Measurements from ENCODE around the gene TUBB4B.
"Not testable (repeated sequence)": the region's sequence is repeated elsewhere in the genome, so short reads cannot be mapped to it uniquely, and the experiment has no call there.

Gene TUBB4B

DNA sequence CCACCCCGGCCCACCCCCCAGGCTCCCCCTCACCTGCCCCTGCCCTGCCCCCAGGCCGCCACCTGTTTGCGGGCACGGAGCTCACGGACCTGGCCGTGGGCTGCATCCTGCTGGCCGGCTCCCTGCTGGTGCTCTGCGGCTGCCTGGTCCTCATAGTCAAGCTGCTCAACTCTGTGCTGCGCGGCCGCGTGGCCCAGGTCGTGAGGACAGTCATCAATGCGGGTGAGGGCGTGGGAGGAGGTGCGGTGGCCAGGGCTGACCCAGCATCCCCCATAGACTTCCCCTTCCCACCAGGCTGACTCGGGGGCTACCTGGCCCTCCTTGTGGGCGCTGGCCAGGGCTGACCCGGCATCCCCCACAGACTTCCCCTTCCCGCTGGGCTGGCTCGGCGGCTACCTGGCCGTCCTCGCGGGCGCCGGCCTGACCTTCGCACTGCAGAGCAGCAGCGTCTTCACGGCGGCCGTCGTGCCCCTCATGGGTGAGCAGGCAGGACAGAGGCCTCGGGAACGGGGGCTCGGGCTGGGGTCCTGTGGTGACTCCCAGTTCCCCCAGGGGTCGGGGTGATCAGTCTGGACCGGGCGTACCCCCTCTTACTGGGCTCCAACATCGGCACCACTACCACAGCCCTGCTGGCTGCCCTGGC lies 6.9 kb upstream of the TUBB4B start:
- 90% methylated on average over 39 of the region's 40 CpGs for WGBS
- no peaks in the 10 kb centered on the region for H3K9me3 ChIP-seq (ENCODE audit: insufficient read depth, low read depth, low read length)
- no peak overlapping the region for H3K4me3 ChIP-seq (ENCODE audit: low read length)
- H3K36me3 ChIP-seq (ENCODE audit: insufficient read depth, low read length): no peaks in the 10 kb centered on the region
- H3K27me3 ChIP-seq (ENCODE audit: insufficient read depth, low read length): no peaks in the 10 kb centered on the region
- no peak overlapping the region for H3K27ac ChIP-seq (ENCODE audit: low read depth, low read length)
- no peak overlapping the region for H3K9ac ChIP-seq (ENCODE audit: low read depth, low read length)
- H3K4me1 ChIP-seq (ENCODE audit: insufficient read depth, low read length): peaks cover 6% of the 10 kb centered on the region

DNA sequence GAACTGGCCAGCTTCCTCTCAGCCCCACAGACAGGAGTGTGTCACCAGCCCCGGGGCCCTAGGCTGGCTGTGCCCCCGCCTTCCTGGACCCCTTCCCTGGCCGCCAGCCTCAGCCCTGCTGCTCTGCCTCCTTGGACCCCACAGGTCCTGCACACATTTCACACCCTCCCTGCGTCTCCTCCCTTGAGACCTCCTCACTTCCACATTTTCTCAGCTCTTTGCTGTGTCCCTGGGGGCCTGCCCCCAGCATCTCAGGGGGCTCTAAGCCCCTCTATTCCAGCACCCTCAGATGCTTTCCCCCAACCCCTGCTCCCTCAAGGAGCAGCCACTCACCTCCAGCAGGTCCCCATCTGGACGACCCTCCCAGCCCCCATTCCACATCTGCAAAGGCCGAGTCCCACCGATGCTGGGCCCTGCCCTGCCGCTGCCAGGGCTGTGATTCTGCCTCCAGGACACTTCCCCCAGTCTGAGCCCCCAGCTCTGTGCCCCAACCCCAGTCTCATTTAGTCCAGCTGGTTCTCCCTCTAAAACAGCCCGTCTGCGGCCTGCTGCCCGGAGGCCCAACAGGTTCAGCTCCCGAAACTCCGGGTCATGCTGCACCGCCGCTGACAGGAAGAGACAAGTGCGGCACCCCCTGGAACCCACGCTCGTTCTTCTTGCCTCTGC lies 6.2 kb upstream of the TUBB4B start:
- no peak overlapping the region for H3K9ac ChIP-seq (ENCODE audit: low read depth, low read length)
- H3K9me3 ChIP-seq (ENCODE audit: insufficient read depth, low read depth, low read length): no peaks in the 10 kb centered on the region
- peaks cover 6% of the 10 kb centered on the region for H3K4me1 ChIP-seq (ENCODE audit: insufficient read depth, low read length)
- no peak overlapping the region for H3K4me3 ChIP-seq (ENCODE audit: low read length)
- no peaks in the 10 kb centered on the region for H3K27me3 ChIP-seq (ENCODE audit: insufficient read depth, low read length)
- WGBS: 89% methylated on average over 17 of the region's 18 CpGs
- H3K27ac ChIP-seq (ENCODE audit: low read depth, low read length): no peak overlapping the region
- H3K36me3 ChIP-seq (ENCODE audit: insufficient read depth, low read length): no peaks in the 10 kb centered on the region

DNA sequence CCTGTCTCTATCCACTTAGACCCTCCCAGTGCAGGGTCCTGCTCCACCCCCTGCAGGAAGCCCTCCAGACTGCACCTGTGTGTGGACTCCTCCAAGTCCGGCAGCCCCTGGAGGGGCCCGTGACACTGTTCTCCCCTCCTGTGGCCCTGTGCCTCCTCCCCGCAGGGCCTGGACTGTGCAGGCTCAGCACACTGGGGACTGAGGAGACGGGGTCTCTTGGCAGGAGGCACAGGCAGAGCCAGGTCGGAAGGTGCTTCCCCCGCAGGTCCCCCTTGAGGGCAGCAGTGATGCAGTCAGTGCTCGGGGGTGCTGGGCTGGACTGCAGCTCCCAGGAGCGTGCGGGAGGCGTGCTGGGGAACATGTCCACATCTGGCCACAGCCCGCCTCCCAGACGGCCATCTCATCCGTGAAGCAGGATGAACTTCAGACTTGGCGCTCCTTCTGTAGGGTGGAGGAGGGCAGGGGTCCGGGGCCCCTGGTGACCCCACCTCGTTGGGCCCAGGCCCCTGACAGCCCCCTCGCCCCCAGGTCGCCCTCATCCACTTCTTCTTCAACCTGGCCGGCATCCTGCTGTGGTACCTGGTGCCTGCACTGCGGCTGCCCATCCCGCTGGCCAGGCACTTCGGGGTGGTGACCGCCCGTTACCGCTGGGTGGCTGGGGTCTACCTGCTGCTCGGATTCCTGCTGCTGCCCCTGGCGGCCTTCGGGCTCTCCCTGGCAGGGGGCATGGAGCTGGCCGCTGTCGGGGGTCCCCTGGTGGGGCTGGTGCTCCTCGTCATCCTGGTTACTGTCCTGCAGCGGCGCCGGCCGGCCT lies 5.5 kb upstream of the TUBB4B start:
- no peak overlapping the region for H3K4me3 ChIP-seq (ENCODE audit: low read length)

DNA sequence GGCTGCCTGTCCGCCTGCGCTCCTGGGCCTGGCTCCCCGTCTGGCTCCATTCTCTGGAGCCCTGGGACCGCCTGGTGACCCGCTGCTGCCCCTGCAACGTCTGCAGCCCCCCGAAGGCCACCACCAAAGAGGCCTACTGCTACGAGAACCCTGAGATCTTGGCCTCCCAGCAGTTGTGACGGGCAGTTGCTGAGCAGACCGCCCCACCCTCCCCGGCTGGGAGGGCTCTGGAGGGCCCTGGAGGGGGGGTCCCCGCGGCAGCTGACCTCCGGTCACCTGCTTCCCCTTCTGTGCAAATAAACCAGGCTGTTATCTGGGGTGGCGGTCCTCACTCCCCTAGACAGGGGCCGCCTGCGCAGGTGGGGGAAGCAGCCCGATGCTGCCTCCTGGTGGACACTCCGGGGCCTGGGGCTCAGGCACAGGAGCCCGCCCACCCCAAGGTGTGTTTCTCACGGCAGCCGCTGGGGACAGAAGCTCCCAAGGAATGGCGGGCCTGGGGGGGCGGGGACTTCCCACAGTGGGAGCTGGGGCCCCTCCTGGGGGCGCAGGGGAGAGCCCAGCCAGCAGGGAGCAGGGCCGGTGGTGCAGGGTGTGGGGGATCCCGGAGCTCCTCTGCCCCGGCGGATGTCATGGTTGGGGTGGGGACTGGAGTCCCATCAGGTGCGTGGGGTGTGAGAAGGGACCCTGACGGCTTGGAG lies 4.7 kb upstream of the TUBB4B start:
- H3K4me3 ChIP-seq (ENCODE audit: low read length): no peak overlapping the region
- 32% methylated on average over 31 of the region's 31 CpGs for WGBS
- H3K27me3 ChIP-seq (ENCODE audit: insufficient read depth, low read length): no peaks in the 10 kb centered on the region
- H3K4me1 ChIP-seq (ENCODE audit: insufficient read depth, low read length): peaks cover 6% of the 10 kb centered on the region
- no peaks in the 10 kb centered on the region for H3K9me3 ChIP-seq (ENCODE audit: insufficient read depth, low read depth, low read length)
- no peak overlapping the region for H3K27ac ChIP-seq (ENCODE audit: low read depth, low read length)
- no peaks in the 10 kb centered on the region for H3K36me3 ChIP-seq (ENCODE audit: insufficient read depth, low read length)
- no peak overlapping the region for H3K9ac ChIP-seq (ENCODE audit: low read depth, low read length)

More for the DNA sequence above, 5.5 kb upstream of the TUBB4B start:
- Histone ChIP-seq H3K36me3 (ENCODE audit: insufficient read depth, low read length) (no peaks in the 10 kb centered on the region), H3K4me1 (ENCODE audit: insufficient read depth, low read length) (peaks cover 6% of the 10 kb centered on the region), H3K9me3 (ENCODE audit: insufficient read depth, low read depth, low read length) (no peaks in the 10 kb centered on the region), H3K27me3 (ENCODE audit: insufficient read depth, low read length) (no peaks in the 10 kb centered on the region), H3K9ac (ENCODE audit: low read depth, low read length) (no peak overlapping the region), H3K27ac (ENCODE audit: low read depth, low read length) (no peak overlapping the region)
- WGBS: 84% methylated on average over 35 of the region's 35 CpGs

DNA sequence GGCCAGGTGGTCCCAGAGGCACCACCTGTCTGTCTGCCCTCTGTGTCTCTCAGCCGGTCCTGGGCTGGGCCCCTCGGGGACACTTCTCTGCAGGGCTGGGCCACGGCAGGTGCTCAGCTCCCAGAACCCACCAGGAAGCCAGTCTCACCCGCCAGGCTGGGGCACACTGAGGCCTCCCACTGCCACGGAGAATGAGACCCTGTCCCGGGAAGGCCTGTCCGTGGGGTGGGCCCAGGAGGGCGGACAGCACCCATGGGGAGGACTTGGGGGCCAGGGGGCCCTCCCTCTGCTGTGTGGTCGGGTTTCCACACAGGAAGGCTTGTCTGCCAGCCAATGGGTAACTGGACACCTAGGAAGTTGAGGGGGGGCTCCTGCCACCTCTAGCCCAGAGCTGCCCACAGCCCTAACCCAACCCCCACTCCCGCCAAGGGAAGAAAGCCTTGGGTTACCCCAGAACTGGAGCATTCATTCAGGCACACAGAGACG lies 4.1 kb upstream of the TUBB4B start:
- Histone ChIP-seq H3K27me3 (ENCODE audit: insufficient read depth, low read length) (no peaks in the 10 kb centered on the region), H3K27ac (ENCODE audit: low read depth, low read length) (no peak overlapping the region), H3K4me3 (ENCODE audit: low read length) (no peak overlapping the region), H3K9ac (ENCODE audit: low read depth, low read length) (no peak overlapping the region), H3K36me3 (ENCODE audit: insufficient read depth, low read length) (peaks cover 2% of the 10 kb centered on the region), H3K4me1 (ENCODE audit: insufficient read depth, low read length) (peaks cover 6% of the 10 kb centered on the region), H3K9me3 (ENCODE audit: insufficient read depth, low read depth, low read length) (no peaks in the 10 kb centered on the region)
- WGBS: 63% methylated on average over 11 of the region's 11 CpGs

DNA sequence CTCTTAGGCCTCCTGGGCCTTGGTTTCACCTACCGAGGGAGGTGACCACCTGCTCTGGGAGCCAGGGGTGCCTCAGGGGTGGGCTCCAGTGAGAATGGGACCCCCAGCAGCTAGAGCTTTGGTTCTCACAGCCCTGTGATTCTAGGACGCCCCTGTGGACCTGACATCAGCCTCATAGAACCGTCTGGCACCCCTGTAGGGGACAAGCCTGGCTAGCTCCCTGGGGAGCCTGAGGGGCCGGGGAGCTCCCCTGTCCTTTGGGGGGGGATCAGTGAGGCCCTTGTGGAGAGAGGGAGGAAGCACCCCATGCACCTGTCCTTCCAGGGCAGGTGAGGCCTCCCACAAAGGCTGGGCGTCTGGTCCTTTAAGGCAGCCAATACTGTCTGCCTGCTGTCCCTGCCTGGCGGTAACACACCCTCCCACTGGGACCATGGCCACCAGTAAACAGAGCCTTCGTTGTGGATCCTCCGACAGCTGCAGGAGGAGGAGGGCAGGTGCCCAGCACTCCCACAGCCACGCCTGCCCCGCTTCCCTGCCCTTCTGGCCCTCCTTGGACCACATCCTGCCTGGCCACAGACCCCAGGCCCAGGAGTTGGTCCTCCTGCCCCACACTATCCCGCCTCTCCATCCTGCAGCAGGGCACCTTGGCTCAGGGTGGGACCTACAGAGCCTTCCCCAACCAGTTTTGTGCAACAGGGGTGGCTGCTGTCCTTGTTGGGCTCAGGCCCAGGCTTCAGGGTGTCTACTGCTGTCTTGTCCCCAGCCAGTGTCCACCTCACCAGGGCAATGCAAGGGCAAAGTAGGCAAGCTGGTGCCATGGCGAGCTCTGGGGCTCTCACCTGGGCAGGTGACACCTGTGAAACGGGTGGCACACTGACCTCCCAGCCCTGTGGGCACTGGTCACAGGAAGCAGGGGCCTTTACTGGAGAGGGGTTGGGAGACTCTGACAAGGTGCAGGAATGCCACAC lies 3.0 kb upstream of the TUBB4B start:
- no peak overlapping the region for H3K9ac ChIP-seq (ENCODE audit: low read depth, low read length)
- peaks cover 12% of the 10 kb centered on the region for H3K36me3 ChIP-seq (ENCODE audit: insufficient read depth, low read length)
- no peaks in the 10 kb centered on the region for H3K27me3 ChIP-seq (ENCODE audit: insufficient read depth, low read length)
- H3K4me3 ChIP-seq (ENCODE audit: low read length): no peak overlapping the region
- H3K4me1 ChIP-seq (ENCODE audit: insufficient read depth, low read length): peaks cover 10% of the 10 kb centered on the region
- 76% methylated on average over 13 of the region's 13 CpGs for WGBS
- H3K27ac ChIP-seq (ENCODE audit: low read depth, low read length): no peak overlapping the region
- H3K9me3 ChIP-seq (ENCODE audit: insufficient read depth, low read depth, low read length): no peaks in the 10 kb centered on the region

DNA sequence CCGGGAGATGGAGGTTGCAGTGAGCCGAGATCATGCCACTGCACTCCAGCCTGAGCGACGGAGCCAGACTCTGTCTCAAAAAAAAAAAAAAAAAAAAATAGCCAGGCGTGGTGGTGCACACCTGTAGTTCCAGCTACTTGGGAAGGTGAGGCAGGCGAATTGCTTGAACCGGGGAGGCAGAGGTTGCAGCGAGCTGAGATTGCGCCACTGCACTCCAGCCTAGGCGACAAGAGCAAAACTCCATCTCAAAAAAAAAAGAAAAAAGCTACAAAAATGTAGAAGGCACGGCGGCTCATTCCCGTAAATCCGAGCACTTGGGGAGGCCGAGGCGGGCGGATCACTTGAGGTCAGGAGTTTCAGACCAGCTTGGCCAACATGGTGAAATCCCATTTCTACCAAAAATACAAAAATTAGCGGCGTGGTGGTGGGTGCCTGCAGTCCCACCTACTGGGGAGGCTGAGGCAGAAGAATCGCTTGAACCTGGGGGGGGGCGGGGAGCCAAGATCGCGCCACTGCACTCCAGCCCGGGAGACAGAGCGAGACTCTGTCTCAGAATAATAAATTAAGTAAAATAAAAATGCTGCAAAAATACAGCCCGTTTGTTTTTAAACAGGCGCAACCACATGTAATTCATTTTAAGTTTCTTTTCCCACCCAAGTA lies 1.4 kb upstream of the TUBB4B start:
- H3K27me3 ChIP-seq (ENCODE audit: insufficient read depth, low read length); H3K9me3 ChIP-seq (ENCODE audit: insufficient read depth, low read depth, low read length): not testable (repeated sequence)
- Histone ChIP-seq H3K4me3 (ENCODE audit: low read length) (peak overlapping the region; percentile 83), H3K4me1 (ENCODE audit: insufficient read depth, low read length) (peaks cover 20% of the 10 kb centered on the region), H3K27ac (ENCODE audit: low read depth, low read length) (peak overlapping the region; percentile 95), H3K36me3 (ENCODE audit: insufficient read depth, low read length) (peaks cover 22% of the 10 kb centered on the region), H3K9ac (ENCODE audit: low read depth, low read length) (peak overlapping the region; percentile 89)
- WGBS: 69% methylated on average over 23 of the region's 27 CpGs

DNA sequence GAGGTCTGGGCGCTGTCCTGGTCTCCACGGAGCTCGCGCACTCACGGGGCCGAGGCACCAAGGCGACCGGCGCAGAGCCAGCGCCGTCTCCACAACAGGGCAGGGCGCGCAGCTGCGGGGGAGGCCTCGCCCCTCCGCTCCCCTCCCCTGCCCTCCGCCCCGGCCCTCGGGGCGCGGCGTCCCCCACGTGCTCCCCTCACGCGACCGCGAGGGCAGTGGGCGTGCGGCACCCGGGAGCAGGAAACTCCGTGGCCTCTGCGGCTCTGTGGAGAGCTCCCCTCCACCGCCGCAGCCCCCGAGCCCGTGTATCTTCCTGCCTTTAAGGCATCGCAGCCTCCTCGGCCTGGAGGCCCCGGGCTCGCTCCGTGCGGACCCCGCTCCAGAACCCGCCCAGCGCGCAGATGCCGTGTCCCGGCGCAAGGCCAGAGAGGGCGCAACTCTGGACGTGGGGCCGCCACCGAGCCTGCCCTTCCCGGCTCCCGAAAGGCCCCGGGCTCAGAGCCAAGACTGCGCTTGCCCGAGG lies 708 bp upstream of the TUBB4B start:
- H3K27ac ChIP-seq (ENCODE audit: low read depth, low read length): peak overlapping the region; percentile 95
- peak overlapping the region; percentile 89 for H3K9ac ChIP-seq (ENCODE audit: low read depth, low read length)
- H3K4me1 ChIP-seq (ENCODE audit: insufficient read depth, low read length): peaks cover 20% of the 10 kb centered on the region
- peaks cover 22% of the 10 kb centered on the region for H3K36me3 ChIP-seq (ENCODE audit: insufficient read depth, low read length)
- no peaks in the 10 kb centered on the region for H3K27me3 ChIP-seq (ENCODE audit: insufficient read depth, low read length)
- H3K4me3 ChIP-seq (ENCODE audit: low read length): peak overlapping the region; percentile 83
- H3K9me3 ChIP-seq (ENCODE audit: insufficient read depth, low read depth, low read length): no peaks in the 10 kb centered on the region
- under 1% methylated on average over 58 of the region's 58 CpGs for WGBS

DNA sequence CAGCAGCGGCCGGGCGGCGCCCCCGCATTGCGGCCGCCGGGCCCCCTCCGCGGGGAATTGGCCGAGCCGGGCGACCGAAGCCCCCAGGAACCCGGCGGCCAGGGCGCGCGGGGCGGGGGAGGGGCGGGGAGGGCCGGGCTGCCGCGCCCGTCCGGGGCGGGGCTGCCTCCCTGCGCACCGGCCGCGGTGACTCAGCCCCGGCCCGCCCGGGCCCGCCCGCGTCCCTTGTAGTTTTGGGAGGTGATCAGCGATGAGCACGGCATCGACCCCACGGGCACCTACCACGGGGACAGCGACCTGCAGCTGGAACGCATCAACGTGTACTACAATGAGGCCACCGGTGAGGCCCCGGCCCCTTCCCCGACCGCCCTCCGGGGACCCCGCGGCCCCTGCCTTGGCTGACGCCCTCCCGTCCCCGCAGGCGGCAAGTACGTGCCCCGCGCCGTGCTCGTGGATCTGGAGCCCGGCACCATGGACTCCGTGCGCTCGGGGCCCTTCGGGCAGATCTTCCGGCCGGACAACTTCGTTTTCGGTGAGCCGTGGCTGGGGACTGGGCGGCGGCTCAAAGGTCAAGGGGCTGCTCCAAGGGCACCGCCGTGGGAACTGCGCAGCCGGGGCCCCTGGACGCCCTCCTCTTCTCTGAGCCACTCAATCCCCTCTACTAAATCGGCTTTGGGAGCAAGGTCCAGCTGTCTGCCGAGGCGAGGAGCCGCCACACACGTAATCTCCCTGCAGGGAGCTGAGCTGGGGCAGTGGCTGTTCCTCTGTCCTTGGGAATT lies 592 bp downstream of the TUBB4B start:
- WGBS: 2% methylated on average over 83 of the region's 83 CpGs
- H3K4me3 ChIP-seq (ENCODE audit: low read length): peak overlapping the region; percentile 81
- H3K27ac ChIP-seq (ENCODE audit: low read depth, low read length): peak overlapping the region; percentile 61; the same call in 1 of the 2 replicates

More for the DNA sequence above, 592 bp downstream of the TUBB4B start:
- no peaks in the 10 kb centered on the region for H3K9me3 ChIP-seq (ENCODE audit: insufficient read depth, low read depth, low read length)
- no peaks in the 10 kb centered on the region for H3K27me3 ChIP-seq (ENCODE audit: insufficient read depth, low read length)
- H3K36me3 ChIP-seq (ENCODE audit: insufficient read depth, low read length): peaks cover 22% of the 10 kb centered on the region
- peaks cover 19% of the 10 kb centered on the region for H3K4me1 ChIP-seq (ENCODE audit: insufficient read depth, low read length)
- peak overlapping the region; percentile 82 for H3K9ac ChIP-seq (ENCODE audit: low read depth, low read length)

Data from HUES64 (cell line).